Ishikawa (cell line): Measurements from ENCODE around the gene EHF.

Experiments
- CEBPB ChIP-seq: IDR thresholded peaks from 2 replicates; pipeline ENCODE4 v1.6.1; 2012
- CREB1 ChIP-seq: IDR thresholded peaks from 2 replicates; pipeline ENCODE4 v1.6.1; 2012; ENCODE audit warnings: low read depth
- EGR1 ChIP-seq: IDR thresholded peaks from 2 replicates; pipeline ENCODE4 v1.6.1; 2012
- EP300 ChIP-seq: IDR thresholded peaks from 2 replicates; pipeline ENCODE4 v1.6.1; 2012; ENCODE audit warnings: borderline replicate concordance
- FOXM1 ChIP-seq: IDR thresholded peaks from 2 replicates; pipeline ENCODE4 v1.6.1; 2012; ENCODE audit warnings: low read depth, borderline replicate concordance
- NFIC ChIP-seq: IDR thresholded peaks from 2 replicates; pipeline ENCODE4 v1.6.1; 2012
- RAD21 ChIP-seq: IDR thresholded peaks from 2 replicates; pipeline ENCODE4 v1.6.1; 2012; ENCODE audit warnings: low read depth
- TAF1 ChIP-seq: IDR thresholded peaks from 2 replicates; pipeline ENCODE4 v1.6.1; 2012; ENCODE audit warnings: low read depth, mild to moderate bottlenecking
- TCF12 ChIP-seq: IDR thresholded peaks from 2 replicates; pipeline ENCODE4 v1.6.1; 2012; ENCODE audit warnings: low read depth
- TEAD4 ChIP-seq: IDR thresholded peaks from 2 replicates; pipeline ENCODE4 v1.6.1; 2012
- YY1 ChIP-seq: IDR thresholded peaks from 2 replicates; pipeline ENCODE4 v1.6.1; 2012; ENCODE audit warnings: low read depth
- ZBTB7A ChIP-seq: IDR thresholded peaks from 2 replicates; pipeline ENCODE4 v1.6.1; 2012; ENCODE audit warnings: low read depth
- TF ChIP-seq, protein P1 (sequence below): IDR thresholded peaks from 2 replicates; pipeline ENCODE4 v1.6.1; 2012; ENCODE audit warnings: low read depth, mild to moderate bottlenecking
- TF ChIP-seq, protein P2 (sequence below): IDR thresholded peaks from 2 replicates; pipeline ENCODE4 v1.6.1; 2012
- TF ChIP-seq, protein P3 (sequence below): IDR thresholded peaks from 2 replicates; pipeline ENCODE4 v1.6.1; 2012

EHF gene

DNA sequence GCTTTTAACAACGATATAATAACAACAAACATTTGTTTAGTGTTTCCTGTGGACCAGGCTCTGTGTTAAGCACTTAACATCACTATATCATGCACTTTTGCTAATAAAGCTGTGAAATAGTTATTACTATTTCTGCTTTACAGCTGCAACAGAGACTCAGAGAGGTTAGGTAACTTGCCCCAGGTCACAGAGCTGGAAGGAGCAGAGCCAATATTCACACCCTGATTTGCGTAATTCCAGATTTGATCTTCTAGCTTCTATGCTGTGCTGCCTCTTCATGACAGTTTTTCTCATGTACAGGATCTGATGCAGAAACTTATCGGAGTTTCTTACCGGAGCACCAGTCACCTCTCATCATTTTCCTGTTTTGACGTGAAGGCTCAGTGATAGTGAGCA is 33.6 kb upstream of the EHF start:
- TF ChIP-seq EP300, result no peak
- TF ChIP-seq, protein P1, sequence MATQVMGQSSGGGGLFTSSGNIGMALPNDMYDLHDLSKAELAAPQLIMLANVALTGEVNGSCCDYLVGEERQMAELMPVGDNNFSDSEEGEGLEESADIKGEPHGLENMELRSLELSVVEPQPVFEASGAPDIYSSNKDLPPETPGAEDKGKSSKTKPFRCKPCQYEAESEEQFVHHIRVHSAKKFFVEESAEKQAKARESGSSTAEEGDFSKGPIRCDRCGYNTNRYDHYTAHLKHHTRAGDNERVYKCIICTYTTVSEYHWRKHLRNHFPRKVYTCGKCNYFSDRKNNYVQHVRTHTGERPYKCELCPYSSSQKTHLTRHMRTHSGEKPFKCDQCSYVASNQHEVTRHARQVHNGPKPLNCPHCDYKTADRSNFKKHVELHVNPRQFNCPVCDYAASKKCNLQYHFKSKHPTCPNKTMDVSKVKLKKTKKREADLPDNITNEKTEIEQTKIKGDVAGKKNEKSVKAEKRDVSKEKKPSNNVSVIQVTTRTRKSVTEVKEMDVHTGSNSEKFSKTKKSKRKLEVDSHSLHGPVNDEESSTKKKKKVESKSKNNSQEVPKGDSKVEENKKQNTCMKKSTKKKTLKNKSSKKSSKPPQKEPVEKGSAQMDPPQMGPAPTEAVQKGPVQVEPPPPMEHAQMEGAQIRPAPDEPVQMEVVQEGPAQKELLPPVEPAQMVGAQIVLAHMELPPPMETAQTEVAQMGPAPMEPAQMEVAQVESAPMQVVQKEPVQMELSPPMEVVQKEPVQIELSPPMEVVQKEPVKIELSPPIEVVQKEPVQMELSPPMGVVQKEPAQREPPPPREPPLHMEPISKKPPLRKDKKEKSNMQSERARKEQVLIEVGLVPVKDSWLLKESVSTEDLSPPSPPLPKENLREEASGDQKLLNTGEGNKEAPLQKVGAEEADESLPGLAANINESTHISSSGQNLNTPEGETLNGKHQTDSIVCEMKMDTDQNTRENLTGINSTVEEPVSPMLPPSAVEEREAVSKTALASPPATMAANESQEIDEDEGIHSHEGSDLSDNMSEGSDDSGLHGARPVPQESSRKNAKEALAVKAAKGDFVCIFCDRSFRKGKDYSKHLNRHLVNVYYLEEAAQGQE, result no peak
- TF ChIP-seq, protein P2, sequence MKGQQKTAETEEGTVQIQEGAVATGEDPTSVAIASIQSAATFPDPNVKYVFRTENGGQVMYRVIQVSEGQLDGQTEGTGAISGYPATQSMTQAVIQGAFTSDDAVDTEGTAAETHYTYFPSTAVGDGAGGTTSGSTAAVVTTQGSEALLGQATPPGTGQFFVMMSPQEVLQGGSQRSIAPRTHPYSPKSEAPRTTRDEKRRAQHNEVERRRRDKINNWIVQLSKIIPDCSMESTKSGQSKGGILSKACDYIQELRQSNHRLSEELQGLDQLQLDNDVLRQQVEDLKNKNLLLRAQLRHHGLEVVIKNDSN, result no peak
- no peak for TF ChIP-seq TEAD4
- TF ChIP-seq EGR1, result no peak
- TF ChIP-seq, protein P3, sequence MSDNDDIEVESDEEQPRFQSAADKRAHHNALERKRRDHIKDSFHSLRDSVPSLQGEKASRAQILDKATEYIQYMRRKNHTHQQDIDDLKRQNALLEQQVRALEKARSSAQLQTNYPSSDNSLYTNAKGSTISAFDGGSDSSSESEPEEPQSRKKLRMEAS, result no peak
- TF ChIP-seq CREB1, result no peak
- no peak for TF ChIP-seq NFIC
- no peak for TF ChIP-seq TAF1

DNA sequence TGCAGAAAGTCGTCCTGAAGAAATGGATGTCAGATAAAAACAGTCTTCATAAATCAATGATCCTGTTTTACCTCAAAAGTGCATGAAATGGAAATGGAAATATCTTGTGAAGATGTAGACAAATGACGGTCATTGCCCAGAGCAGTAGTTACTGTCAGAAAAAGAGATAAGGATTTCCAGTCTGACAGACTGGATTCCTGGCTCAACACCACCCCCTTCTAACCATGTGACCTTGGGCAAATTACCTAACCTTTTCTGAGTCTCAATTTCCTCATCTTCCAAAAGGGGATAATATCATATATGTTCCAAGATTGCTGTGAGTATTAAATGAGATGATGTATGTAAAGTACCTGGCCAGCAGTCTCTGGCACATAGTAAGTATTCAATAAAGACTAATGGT is 32.9 kb upstream of the EHF start:
- TF ChIP-seq TAF1 (no peak), CEBPB (no peak), CREB1 (no peak), FOXM1 (no peak), YY1 (no peak), TCF12 (no peak), TEAD4 (no peak), EGR1 (no peak)
- TF ChIP-seq, protein P2, result no peak
- TF ChIP-seq, protein P1, result no peak
- TF ChIP-seq, protein P3, result no peak

DNA sequence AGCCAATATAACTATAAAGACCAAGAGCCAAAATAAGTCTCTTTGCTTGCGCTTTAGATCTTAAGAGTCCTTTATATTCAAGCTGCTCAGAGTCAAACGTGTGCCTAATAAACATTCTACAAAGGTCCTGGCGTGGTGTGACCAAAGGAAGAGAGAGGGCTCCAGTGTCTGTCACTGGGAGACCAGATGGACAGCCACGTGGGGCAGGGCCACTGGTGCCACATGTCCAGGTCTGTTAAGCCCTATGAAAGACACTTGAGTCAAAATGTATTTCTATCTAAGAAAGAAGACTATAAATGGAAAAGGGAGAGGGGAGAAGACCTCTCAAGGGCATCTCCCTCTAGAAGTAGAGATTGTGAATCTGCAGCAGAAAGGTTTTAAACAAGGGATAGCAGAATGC is 32.2 kb upstream of the EHF start:
- TF ChIP-seq TEAD4 (no peak), ZBTB7A (no peak), EP300 (no peak), RAD21 (no peak), FOXM1 (no peak), NFIC (no peak), EGR1 (no peak), CEBPB (no peak), TAF1 (no peak), CREB1 (no peak), TCF12 (no peak), YY1 (no peak)
- TF ChIP-seq, protein P1, result no peak
- TF ChIP-seq, protein P2, result no peak
- TF ChIP-seq, protein P3, result no peak

DNA sequence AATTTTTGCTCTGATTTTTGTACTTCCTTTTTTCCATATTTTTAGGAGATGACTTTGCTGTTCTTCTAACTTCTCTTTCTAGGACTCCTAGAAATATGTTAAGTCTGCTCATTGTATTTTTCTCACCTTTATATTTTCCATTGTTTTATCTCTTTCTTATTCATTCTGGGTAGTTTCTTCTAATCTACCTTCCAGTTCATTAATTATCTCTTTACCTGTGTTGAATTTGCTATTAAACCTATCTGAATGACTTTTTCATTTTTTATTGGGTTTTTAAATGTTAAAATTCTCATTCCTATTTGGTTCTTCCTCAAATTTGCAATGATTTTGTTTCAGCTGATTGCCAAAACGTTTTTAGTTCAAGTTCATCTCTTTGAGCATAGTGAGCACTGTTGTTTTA is 27.8 kb upstream of the EHF start:
- no peak for TF ChIP-seq NFIC
- no peak for TF ChIP-seq FOXM1
- TF ChIP-seq, protein P2, result no peak
- no peak for TF ChIP-seq EGR1
- no peak for TF ChIP-seq TEAD4
- TF ChIP-seq CEBPB, result no peak
- TF ChIP-seq EP300, result no peak
- TF ChIP-seq RAD21, result no peak
- TF ChIP-seq, protein P3, result no peak
- TF ChIP-seq ZBTB7A, result no peak
- TF ChIP-seq, protein P1, result no peak
- no peak for TF ChIP-seq CREB1
- TF ChIP-seq TAF1, result no peak
- TF ChIP-seq YY1, result no peak
- TF ChIP-seq TCF12, result no peak
